ENCODE data around the gene ZNF100. TPM values are rescaled to one million over a fixed set of nuclear protein-coding genes. Genes with fewer than 3 reads are reported as not detected.
"Not testable (repeated sequence)": the region's sequence is repeated elsewhere in the genome, so short reads cannot be mapped to it uniquely, and the experiment has no call there.

ZNF100 gene
- total RNA-seq, 4 donors from 2014 or later, result 5.0 to 10.6 (median 5.8) TPM

DNA sequence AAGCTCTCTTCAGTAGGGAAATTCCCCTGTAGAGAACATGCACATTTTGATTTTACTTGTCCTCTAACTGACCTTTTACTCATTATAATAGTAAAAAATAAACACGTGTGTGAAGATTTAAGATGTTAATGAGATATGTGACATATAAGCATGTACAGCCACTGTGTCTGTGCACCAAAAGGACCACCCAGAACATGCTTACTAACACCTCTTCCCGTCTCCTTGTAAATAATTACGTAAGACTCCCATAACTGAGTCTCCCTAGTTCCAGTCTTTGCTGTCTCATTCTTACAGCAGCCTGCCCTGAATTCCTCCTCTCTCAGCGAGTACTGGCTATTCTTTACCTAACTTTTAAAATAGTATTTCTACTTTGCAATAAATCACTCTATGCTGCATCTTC, 53.6 kb downstream of the ZNF100 start:
- TF ChIP-seq CTCF (IDR thresholded peaks at IDR 0.05), result no peak
- ATAC-seq (ENCODE audit: low FRiP score), result no peak
- no peak for DNase-seq (ENCODE audit: low spot score)

DNA sequence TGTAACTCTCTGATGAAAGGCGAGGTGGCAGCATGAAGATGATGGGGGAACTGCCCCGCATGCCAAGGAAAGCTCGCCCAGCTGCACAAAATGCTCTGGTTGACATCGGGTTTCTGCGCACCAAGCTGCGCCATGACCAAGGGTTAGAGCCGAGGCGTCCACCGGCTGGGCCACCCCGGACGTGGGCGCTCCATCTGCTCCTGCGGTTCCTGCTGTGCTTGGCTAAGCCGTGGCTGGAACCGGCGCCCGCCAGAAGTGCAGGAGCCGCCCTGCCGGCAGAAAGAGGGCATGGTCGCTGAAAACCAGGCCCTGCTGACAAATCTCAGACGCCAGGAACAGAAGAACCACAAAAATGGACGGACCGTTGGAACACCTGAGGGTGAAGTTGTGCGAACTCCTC, 57.9 kb downstream of the ZNF100 start:
- no peak for DNase-seq (ENCODE audit: low spot score)
- TF ChIP-seq CTCF (IDR thresholded peaks at IDR 0.05), result no peak
- no peak for ATAC-seq (ENCODE audit: low FRiP score)

DNA sequence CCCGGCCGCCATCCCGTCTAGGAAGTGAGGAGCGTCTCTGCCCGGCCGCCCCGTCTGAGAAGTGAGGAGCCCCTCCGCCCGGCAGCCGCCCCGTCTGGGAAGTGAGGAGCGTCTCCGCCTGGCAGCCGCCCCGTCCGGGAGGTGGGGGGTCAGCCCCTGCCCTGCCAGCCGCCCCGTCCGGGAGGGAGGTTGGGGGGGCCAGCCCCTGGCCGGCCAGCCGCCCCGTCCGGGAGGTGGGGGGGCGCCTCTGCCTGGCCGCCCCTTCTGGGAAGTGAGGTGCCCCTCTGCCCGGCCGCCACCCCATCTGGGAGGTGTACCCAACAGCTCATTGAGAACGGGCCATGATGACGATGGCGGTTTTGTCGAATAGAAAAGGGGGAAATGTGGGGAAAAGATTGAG, 59.5 kb downstream of the ZNF100 start:
- not testable (repeated sequence) for ATAC-seq (ENCODE audit: low FRiP score); DNase-seq (ENCODE audit: low spot score)

DNA sequence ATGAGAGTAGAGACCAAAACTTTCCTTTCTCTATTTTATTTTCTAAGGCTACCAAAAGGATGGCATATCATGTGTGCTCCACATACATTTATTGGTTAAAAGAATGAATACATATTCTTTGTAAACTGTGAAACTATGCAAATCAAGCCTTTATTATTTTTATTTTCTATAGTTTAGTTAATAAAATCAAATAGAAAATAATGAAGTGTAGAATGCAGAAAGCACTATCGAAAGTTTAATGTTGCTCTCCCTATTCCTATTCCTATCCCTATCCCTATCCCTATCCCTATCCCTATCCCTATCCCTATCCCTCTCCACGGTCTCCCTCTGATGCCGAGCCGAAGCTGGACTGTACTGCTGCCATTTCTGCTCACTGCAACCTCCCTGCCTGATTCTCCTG, 60.3 kb downstream of the ZNF100 start:
- ATAC-seq (ENCODE audit: low FRiP score) (no peak), DNase-seq (ENCODE audit: low spot score) (no peak)
- no peak for TF ChIP-seq CTCF (IDR thresholded peaks at IDR 0.05)

DNA sequence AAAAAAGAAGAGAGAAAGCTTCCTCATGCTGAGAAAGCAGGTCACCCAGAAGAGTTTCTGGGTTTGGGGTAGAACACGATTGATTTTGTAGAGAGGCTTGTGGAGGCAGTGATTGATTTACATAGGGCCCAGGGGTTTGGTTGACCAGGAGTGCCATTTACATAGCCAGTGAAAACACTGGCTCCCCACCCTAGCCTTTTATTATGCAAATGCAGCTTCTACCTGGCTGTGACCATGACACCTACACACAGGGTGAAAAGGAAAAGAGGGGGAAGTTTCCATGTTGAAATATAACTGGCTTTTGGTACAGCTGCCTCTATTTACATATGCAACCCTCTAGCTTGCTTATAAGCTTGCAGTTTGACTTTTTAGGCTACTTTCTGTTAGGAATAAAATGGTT, 62.0 kb downstream of the ZNF100 start:
- ATAC-seq (ENCODE audit: low FRiP score), result no peak
- TF ChIP-seq CTCF (IDR thresholded peaks at IDR 0.05), result no peak
- DNase-seq (ENCODE audit: low spot score), result no peak

GRCh38 chr19:21704320-21704719, 63.1 kb downstream of the ZNF100 start:
- no peak for TF ChIP-seq CTCF (IDR thresholded peaks at IDR 0.05)
- ATAC-seq (ENCODE audit: low FRiP score), result no peak
- no peak for DNase-seq (ENCODE audit: low spot score)

GRCh38 chr19:21699197-21699596, 68.2 kb downstream of the ZNF100 start:
- TF ChIP-seq CTCF (IDR thresholded peaks at IDR 0.05), result no peak
- no peak for ATAC-seq (ENCODE audit: low FRiP score)
- no peak for DNase-seq (ENCODE audit: low spot score)

DNA sequence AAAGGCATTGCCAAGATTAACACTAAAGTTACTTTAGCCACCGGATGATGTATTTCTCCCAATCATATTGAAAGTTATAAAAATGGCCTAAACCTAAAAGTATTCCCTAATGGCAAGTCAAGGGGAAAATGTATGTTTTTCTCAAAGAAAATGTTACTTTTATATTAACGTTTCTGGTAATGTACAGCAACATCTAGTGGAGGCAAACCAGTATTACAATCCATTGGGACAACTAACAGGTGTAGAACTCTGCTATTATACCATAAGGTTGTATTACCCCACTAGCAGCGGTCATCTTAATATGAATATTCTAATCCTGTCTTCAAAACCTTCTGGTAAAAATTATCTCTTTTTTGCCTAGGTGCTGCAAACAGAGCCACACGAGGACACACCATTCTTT, 69.2 kb downstream of the ZNF100 start:
- DNase-seq (ENCODE audit: low spot score) (no peak), ATAC-seq (ENCODE audit: low FRiP score) (no peak)
- TF ChIP-seq CTCF (IDR thresholded peaks at IDR 0.05), result no peak
